Neural cell (in vitro differentiated cells): Measurements from ENCODE around the gene TOLLIP. TPM values are rescaled to one million over a fixed set of nuclear protein-coding genes. Genes with fewer than 3 reads are reported as not detected.
"Not testable (repeated sequence)": the region's sequence is repeated elsewhere in the genome, so short reads cannot be mapped to it uniquely, and the experiment has no call there.

Experiments used
- H2AFZ ChIP-seq: fragments of 200-600, 300-800 bp; sonication (generic), shearing (Covaris generic); 2 replicates; pipeline ENCODE4 v1.6.0; 2014; ENCODE audit warnings: low read depth, mild to moderate bottlenecking, antibody characterized with exemption, low read length, moderate library complexity
- H3F3A ChIP-seq: fragments of 200-600 bp; shearing (Covaris generic); 2 replicates; pipeline ENCODE4 v1.6.1; 2016; ENCODE audit warnings: mild to moderate bottlenecking, moderate library complexity, mixed read lengths, antibody characterized with exemption, low read length; ENCODE audit not compliant: insufficient read depth, poor library complexity, severe bottlenecking
- H3K27ac ChIP-seq: fragments of 200-600, 300-800 bp; sonication (generic), shearing (Covaris generic); 2 replicates; pipeline ENCODE4 v1.5.1; 2014; ENCODE audit warnings: mild to moderate bottlenecking, low read length, moderate library complexity
- H3K27me3 ChIP-seq: fragments of 300-800, 200-600 bp; sonication (generic), shearing (Covaris generic); 2 replicates; pipeline ENCODE4 v1.6.0; 2014; ENCODE audit warnings: mild to moderate bottlenecking, low read depth, low read length, moderate library complexity; ENCODE audit not compliant: insufficient read depth
- H3K36me3 ChIP-seq: fragments of 300-800, 200-600 bp; sonication (generic), shearing (Covaris generic); 2 replicates; pipeline ENCODE4 v1.5.1; 2014; ENCODE audit warnings: mild to moderate bottlenecking, antibody characterized with exemption, low read length, moderate library complexity; ENCODE audit not compliant: insufficient read depth
- H3K4me2 ChIP-seq: fragments of 300-800, 200-600 bp; sonication (generic), shearing (Covaris generic); 2 replicates; pipeline ENCODE4 v1.6.0; 2014; ENCODE audit warnings: mild to moderate bottlenecking, low read length
- H3K4me3 ChIP-seq: fragments of 300-800, 200-600 bp; sonication (generic), shearing (Covaris generic); 2 replicates; pipeline ENCODE4 v1.5.1; 2014; ENCODE audit warnings: mild to moderate bottlenecking, low read length, moderate library complexity
- H3K79me2 ChIP-seq: fragments of 200-600 bp; shearing (Covaris generic); replicated peaks from 2 replicates; pipeline ENCODE4 v1.6.0; 2014; ENCODE audit warnings: mild to moderate bottlenecking, low read length, moderate library complexity; ENCODE audit not compliant: insufficient read depth
- H3K9ac ChIP-seq: fragments of 300-800, 200-600 bp; sonication (generic), shearing (Covaris generic); 2 replicates; pipeline ENCODE4 v1.6.1; 2016; ENCODE audit warnings: mild to moderate bottlenecking, low read length, mixed read lengths
- H3K9me2 ChIP-seq: fragments of 200-600 bp; shearing (Covaris generic); 2 replicates; pipeline ENCODE4 v1.6.1; 2016; ENCODE audit warnings: mild to moderate bottlenecking, low read length, mixed read lengths; ENCODE audit not compliant: insufficient read depth
- H3K9me3 ChIP-seq: fragments of 200-600, 300-800 bp; sonication (generic), shearing (Covaris generic); 2 replicates; pipeline ENCODE4 v1.6.1; 2016; ENCODE audit warnings: mild to moderate bottlenecking, mixed run types, low read length, moderate library complexity, mixed read lengths
- H4K20me1 ChIP-seq: fragments of 200-600 bp; shearing (Covaris generic); 2 replicates; pipeline ENCODE4 v1.6.1; 2016; ENCODE audit warnings: mild to moderate bottlenecking, mixed run types; ENCODE audit not compliant: insufficient read depth
- CTCF ChIP-seq: fragments of 450-650 bp; IDR thresholded peaks from 2 replicates; pipeline ENCODE4 v1.5.1; 2014; ENCODE audit warnings: antibody characterized with exemption, mild to moderate bottlenecking, moderate library complexity; ENCODE audit not compliant: poor library complexity, severe bottlenecking
- EP300 ChIP-seq: fragments of 450-650 bp; conservative IDR thresholded peaks from 2 replicates; pipeline ENCODE4 v1.6.1; 2014; ENCODE audit warnings: antibody characterized with exemption, mild to moderate bottlenecking, moderate library complexity; ENCODE audit not compliant: poor library complexity, severe bottlenecking
- EZH2 ChIP-seq: fragments of 200-600, 300-800 bp; shearing (Covaris generic), sonication (generic); IDR thresholded peaks from 2 replicates; pipeline ENCODE4 v1.6.1; 2014; ENCODE audit warnings: antibody characterized with exemption, low read length, borderline replicate concordance, mild to moderate bottlenecking; ENCODE audit not compliant: insufficient read depth, poor library complexity, severe bottlenecking
- MXI1 ChIP-seq: fragments of 450-650 bp; conservative IDR thresholded peaks from 2 replicates; pipeline ENCODE4 v1.6.1; 2014; ENCODE audit warnings: antibody characterized with exemption, mild to moderate bottlenecking; ENCODE audit not compliant: poor library complexity, severe bottlenecking
- POLR2AphosphoS5 ChIP-seq: IDR thresholded peaks from 2 replicates; pipeline ENCODE4 v1.6.1; 2012
- RAD21 ChIP-seq: fragments of 450-650 bp; conservative IDR thresholded peaks from 2 replicates; pipeline ENCODE4 v1.6.1; 2014; ENCODE audit warnings: antibody characterized with exemption, mild to moderate bottlenecking, moderate library complexity
- REST ChIP-seq: IDR thresholded peaks from 2 replicates; pipeline ENCODE4 v1.6.1; 2012; ENCODE audit warnings: borderline replicate concordance
- SMC3 ChIP-seq: fragments of 450-650 bp; conservative IDR thresholded peaks from 2 replicates; pipeline ENCODE4 v1.6.1; 2014; ENCODE audit warnings: antibody characterized with exemption, mild to moderate bottlenecking, moderate library complexity; ENCODE audit not compliant: poor library complexity
- TAF1 ChIP-seq: IDR thresholded peaks from 2 replicates; pipeline ENCODE4 v1.6.1; 2012; ENCODE audit warnings: low read depth
- polyA plus RNA-seq: library from polyadenylated mRNA; depleted of rRNA; stranded (reverse); fragments of >200 nt; gene quantifications from 2 replicates; pipeline ENCODE4 v1.2.3, GENCODE V29; 2014

The TOLLIP gene
- polyA plus RNA-seq, 1 donor from 2014 or later: 24.1 TPM

GRCh38 chr11:1342946-1343345 lies 33.5 kb upstream of the TOLLIP start:
- Histone ChIP-seq H2AFZ (no peak overlapping the region), H3K27me3 (no peaks in the 10 kb centered on the region), H3K9ac (no peak overlapping the region), H3K4me3 (no peak overlapping the region), H3K79me2 (no peaks in the 10 kb centered on the region), H3F3A (no peaks in the 10 kb centered on the region), H3K9me2 (no peaks in the 10 kb centered on the region), H3K4me2 (no peak overlapping the region), H3K27ac (no peak overlapping the region), H4K20me1 (no peaks in the 10 kb centered on the region), H3K36me3 (no peaks in the 10 kb centered on the region), H3K9me3 (no peaks in the 10 kb centered on the region)
- TF ChIP-seq EP300: no peak
- TF ChIP-seq MXI1: no peak
- no peak for TF ChIP-seq RAD21
- no peak for TF ChIP-seq SMC3
- TF ChIP-seq TAF1: no peak
- no peak for TF ChIP-seq EZH2
- TF ChIP-seq REST: no peak
- no peak for TF ChIP-seq CTCF
- TF ChIP-seq POLR2AphosphoS5: no peak

GRCh38 chr11:1341928-1342524 lies 32.6 kb upstream of the TOLLIP start:
- no peak overlapping the region for H3K4me3 ChIP-seq
- H3K9me3 ChIP-seq: no peaks in the 10 kb centered on the region
- H2AFZ ChIP-seq: no peak overlapping the region
- H3K27me3 ChIP-seq: no peaks in the 10 kb centered on the region
- no peak overlapping the region for H3K4me2 ChIP-seq
- H4K20me1 ChIP-seq: no peaks in the 10 kb centered on the region
- no peak overlapping the region for H3K9ac ChIP-seq
- no peaks in the 10 kb centered on the region for H3K36me3 ChIP-seq
- H3K79me2 ChIP-seq: no peaks in the 10 kb centered on the region
- no peaks in the 10 kb centered on the region for H3K9me2 ChIP-seq
- TF ChIP-seq EZH2: no peak
- TF ChIP-seq POLR2AphosphoS5: no peak
- TF ChIP-seq SMC3: no peak
- no peak for TF ChIP-seq REST
- TF ChIP-seq TAF1: no peak
- TF ChIP-seq MXI1: no peak
- TF ChIP-seq CTCF: no peak
- no peak for TF ChIP-seq RAD21
- TF ChIP-seq EP300: no peak
- H3F3A ChIP-seq: no peaks in the 10 kb centered on the region
- no peak overlapping the region for H3K27ac ChIP-seq

- not testable (repeated sequence) for H3K4me3 ChIP-seq, H3K9me3 ChIP-seq, H3K4me2 ChIP-seq, H3K27me3 ChIP-seq, H3F3A ChIP-seq, H3K9ac ChIP-seq, H2AFZ ChIP-seq, H3K36me3 ChIP-seq, H4K20me1 ChIP-seq, H3K79me2 ChIP-seq, H3K27ac ChIP-seq, H3K9me2 ChIP-seq
Measured at GRCh38 chr11:1341226-1341625, 31.8 kb upstream of the TOLLIP start.
